GM18507 (cell line): ENCODE measurements around the gene STIM1.
"Not testable (repeated sequence)": the region's sequence is repeated elsewhere in the genome, so short reads cannot be mapped to it uniquely, and the experiment has no call there.

ENCODE experiments used
- DNase-seq: peaks from one replicate; pipeline ENCODE4 v3.0.0; 2011; ENCODE audit warnings: low read depth; ENCODE audit not compliant: insufficient read length; ENCODE audit errors: extremely low spot score
- FAIRE-seq: peaks from 2 replicates; lab custom pipeline; 2011; peaks lifted over from hg19 to GRCh38; lab: Jason Lieb, UNC

STIM1 gene

DNA sequence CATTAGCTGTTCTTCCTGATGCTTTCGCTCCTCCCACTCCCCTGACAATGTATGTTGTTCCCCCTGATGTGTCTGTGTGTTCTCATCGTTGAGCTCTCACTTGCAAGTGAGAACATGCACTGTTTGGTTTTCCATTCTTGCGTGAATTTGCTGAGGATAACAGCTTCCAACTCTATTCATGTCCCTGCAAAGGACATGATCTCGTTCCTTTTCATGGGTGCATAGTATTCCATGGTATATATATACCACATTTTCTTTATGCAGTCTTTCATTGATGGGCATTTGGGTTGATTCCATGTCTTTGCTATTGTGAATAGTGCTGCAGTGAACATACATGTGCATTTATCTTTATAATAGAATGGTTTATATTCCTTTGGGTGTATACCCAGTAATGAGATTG is 180.5 kb downstream of the STIM1 start:
- no peak for FAIRE-seq
- no peak for DNase-seq

DNA sequence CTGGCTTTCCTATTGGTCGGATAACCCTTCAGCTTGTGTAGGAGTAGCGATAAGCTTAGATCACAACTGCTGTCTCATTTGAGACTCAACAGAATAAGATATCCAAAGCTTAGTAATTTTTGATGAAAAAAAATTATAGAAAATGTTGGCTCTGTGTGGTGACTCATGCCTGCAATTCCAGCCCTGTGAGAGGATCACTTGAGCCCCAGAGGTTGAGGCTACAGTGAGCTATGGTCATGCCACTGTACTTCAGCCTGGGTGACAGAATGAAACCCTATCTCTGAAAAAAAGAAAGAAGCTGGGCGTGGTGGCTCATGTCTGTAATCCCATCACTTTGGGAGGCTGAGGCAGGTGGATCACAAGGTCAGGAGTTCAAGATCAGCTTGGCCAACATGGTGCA is 183.5 kb downstream of the STIM1 start:
- DNase-seq (no peak), FAIRE-seq (no peak)

DNA sequence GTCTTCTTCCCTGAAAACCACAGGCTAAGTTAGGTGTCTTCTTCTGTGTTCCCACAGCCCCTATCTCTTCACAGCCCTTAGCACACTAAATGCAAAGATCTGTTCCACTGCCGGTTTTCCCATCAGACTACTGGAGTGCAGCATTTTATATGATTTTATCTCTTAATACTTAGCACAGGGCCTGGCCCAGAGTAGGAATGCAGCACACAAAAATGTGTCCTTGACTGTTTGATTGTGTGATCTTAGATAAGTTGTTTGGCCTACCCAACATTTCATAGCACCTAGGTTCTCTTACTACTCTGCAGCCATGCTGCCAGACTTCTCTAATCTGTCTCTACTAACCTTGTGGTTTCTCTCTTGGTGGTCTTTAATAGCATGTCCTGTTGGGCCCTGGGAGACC is 185.0 kb downstream of the STIM1 start:
- DNase-seq (no peak), FAIRE-seq (no peak)

DNA sequence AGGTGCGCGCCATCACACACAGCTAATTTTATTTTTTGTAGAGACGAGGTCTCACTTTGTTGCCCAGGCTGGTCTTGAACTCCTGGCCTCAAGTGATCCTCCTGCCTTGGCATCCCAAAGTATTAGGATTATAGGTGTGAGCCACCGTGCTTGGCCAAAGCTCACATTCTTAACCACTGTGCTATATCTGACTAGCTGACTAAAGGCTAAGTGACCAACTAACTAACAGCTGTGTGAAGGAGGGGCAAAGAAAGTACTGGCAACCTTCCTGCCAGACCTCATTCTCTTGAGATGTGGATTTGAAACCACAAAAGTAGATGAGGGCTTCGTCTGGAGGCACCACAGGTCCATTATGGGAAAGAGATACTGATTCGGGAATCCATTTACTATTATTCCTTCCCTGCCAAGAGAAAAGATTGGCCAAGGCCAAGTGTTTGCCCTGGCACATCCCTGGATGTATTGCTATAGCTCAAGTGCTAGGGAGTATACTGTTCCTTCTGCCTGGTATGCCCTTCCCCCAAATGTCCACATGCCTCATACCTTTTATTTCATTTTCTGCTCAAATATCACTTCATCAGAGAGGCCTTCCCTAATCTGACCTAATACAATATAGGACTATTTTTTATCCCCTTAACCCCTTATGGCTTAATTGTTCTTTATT is 186.4 kb downstream of the STIM1 start:
- DNase-seq, result no peak
- no peak for FAIRE-seq

DNA sequence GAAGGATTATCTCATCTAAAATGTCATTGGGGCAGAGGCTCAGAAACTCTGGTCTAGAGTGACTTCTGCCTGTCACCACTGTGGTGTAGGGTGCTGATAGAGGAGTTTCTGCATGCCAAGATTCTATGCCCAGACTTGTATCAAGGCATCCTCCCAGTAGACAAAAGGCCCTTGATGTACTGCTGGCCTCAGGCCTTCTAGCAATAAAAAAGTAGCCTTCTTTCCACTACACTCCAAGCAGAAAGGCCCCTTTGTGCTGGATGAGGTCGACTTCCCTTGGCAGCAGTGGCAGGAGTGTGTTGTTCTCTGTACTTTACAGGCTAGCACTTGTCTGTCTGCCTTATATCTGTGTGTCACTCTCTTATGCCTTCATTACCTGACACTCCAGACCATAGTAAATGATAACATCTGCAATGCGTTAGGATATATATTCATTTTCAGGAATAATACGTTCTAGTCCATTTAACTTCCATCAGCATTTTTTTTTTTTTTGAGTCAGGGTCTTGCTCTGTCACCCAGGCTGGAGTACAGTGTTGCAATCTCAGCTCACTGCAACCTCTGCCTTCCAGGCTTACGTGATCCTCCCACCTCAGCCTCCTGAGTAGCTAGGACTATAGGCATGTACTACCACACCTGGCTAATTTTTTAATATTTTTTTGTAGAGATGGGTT is 189.6 kb downstream of the STIM1 start:
- no peak for DNase-seq
- FAIRE-seq, result no peak

DNA sequence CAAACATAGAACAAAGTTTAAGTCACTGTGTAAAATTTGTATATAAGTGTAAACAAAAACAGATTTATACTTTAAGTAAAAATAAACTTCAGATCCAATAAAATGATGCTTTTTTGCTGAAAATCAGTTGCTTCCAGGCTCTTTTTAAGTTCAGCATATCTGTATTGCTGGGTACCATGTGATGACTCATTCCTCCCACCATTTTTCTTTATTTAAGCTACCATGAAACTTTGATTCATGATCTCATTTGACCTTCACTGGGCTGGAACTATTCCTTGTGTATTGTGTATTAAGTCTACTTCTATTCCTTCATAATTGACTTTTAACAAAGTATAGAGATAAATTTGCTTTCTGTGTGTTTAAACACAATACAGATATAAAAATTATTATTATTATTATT is 192.9 kb downstream of the STIM1 start:
- FAIRE-seq (no peak), DNase-seq (no peak)

DNA sequence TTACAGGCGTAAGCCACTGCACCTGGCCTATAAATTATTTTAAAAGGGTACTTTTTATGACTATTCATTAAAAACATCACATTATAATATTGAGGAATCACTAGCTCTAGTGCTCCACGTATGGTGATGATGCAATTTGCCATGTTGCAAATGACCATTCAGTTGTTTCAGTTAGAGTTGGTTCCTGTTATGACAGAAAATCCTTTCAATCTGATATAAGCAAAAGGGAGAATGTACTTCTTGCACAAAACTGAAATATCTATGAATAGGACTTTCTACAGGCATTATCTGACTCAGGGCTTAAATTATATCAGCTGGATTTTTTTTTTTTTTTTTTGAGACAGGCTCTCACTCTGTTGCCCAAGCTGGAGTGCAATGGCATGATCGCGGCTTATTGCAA is 193.5 kb downstream of the STIM1 start:
- no peak for FAIRE-seq
- DNase-seq, result no peak

DNA sequence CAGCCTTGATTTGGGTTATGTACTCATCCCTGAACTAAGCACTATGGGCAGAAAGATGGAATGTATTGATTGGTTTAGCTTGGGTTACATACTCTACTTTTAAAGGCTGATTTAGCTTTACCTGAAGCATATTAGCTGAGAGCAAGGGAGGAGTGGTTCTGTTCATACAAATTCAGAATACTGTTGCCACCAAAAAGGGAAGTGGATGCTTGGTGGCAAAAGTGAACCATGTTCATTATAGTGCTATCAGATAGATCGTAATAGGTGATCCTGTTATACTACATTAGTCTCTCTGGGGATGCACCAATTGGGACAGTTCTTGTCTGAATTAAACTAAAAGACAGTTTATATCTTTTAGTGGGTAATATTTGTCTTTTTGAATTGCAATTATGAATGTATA is 194.7 kb downstream of the STIM1 start:
- FAIRE-seq (no peak), DNase-seq (no peak)

DNA sequence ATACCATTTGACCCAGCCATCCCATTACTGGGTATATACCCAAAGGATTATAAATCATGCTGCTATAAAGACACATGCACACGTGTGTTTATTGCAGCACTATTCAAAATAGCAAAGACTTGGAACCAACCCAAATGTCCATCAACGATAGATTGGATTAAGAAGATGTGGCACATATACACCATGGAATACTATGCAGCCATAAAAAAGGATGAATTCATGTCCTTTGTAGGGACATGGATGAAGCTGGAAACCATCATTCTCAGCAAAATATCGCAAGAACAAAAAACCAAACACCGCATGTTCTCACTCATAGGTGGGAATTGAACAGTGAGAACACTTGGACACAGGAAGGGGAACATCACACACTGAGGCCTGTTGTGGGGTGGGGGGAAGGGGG is 197.7 kb downstream of the STIM1 start:
- DNase-seq, FAIRE-seq: not testable (repeated sequence)

DNA sequence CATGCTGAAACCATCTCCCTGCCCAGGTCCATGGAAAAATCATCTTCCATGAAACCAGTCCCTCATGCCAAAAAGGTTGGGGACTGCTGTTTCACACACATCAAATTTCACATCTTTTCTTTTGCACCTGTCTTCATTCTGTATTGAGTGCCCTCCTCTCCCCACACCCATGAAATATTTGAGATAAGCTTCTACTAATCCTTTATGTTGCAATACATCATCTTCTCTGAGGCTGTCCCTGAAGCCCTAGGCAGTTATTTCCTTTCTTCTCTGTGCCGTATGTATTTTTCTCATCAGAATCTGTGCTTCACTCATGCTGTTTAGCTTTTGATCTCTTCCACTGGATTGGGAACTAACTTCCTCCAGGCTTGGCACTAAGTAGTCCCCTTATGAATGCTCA is 199.2 kb downstream of the STIM1 start:
- FAIRE-seq (no peak), DNase-seq (no peak)

DNA sequence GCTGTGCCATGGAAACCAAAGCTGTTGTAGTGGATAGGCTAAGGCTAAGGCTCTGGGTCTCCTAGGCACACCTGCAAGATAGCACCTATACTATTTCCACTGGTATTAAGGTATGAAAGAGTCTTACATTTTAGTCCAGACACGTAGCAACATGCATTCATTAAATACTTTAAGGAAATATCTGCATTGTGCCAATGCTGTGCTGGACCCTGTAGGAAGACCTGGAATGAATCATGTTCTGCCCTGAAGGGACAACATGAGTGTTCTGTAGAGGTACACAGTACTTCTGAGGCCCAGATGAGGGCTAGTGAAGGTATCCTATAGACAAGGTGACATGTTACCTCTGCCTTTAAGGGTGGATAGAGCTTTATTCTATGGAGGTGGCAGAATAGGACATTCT is 204.0 kb downstream of the STIM1 start:
- FAIRE-seq, result no peak
- DNase-seq, result no peak

DNA sequence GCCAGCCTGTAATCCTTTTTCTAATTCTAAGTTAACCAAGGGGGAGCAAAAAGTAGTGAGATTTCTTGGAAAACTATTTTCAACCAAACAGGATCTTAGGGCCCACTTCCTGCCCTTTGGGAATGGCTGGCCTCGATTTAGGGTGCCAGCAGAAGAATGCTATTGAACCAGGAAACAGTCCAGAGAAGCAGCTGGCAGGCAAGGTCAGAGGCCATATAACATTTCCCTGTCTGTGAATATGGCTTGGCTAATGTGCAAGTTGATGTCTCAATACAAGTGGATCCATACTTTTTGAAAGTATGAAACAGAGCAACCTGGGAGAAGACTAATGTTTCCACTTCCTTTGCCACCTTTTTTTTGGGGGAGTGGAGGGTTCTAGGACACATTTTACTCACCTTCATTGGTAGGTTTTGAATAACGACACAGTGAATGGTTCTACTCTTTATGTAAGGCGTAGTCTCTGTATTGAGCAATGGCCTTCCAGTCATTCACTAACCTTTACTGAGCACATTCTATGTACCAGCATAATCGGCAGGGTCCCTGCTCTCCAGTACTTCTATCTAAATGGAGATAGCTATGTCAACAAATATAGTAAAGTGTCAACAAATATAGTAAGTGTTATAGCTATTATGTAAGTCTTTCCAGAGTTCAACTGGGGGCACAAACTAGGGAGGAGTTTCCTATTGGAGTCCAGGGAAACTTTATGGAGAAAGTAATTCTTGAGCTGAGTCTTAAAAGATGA is 204.9 kb downstream of the STIM1 start:
- FAIRE-seq (no peak), DNase-seq (no peak)

DNA sequence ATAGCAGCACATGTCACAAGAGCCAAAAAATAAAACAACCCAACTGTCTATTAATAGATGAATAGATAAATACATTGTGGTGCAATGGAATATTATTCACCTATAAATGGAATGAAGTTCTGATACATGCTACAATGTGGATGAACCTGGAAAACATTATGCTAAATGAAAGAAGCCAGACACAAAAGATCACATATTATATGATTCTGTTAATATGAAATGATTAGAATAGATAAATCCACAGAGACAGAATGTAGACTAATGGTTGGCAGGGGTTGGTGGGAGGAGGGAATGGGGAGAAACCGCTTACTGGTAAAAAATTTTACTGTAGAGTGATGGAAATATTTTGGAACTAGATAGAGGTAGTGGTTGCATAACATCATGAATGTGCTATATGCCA is 206.2 kb downstream of the STIM1 start:
- DNase-seq (no peak), FAIRE-seq (no peak)

DNA sequence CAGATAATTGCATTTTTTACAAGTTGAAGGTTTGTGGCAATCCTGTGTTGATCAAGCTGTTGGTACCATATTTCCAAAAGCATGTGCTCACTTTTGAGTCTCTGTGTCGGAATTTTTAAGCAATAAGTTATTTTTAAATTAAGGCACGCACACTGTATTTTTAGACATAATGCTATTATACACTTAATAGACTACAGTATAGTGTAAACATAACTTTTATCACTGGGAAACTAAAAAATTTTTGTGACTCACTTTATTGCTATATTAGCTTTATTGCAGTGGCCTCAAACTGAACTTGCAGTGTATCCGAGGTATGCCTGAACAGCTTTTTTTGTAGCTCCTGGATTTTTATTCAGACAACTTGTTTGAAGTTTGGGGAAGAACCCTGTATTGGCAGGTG is 207.9 kb downstream of the STIM1 start:
- DNase-seq (no peak), FAIRE-seq (no peak)

DNA sequence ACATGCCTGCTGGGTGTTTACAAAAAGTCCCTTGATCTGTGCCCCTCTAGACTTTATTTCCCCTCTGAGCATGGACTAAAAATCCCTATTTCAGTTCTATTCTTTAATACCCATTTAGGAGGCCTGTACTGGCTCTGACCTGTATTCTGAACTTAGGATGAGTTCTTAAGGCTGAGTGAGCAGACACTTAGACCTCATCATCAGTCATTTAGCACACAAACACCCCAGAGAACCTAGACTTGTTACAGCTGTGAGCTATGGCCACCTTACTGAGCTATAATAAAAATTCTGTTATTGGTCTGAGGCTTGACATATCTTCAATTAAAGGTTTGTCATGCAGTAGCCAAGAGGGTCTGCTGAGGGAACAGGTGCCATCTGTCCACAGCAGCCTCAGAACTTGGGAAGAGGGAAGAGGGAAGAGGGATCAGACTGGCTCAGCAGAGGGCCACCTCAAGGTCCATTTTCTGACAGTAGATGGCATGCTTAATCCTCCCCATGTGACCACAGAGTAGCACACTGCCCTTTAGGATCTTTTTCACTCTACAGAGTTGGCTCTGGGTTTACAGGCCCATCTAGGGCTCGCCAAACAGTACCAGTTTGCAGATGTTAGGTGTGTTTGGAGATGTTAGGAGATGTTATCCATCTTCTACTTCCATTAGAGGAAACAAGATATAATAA is 209.0 kb downstream of the STIM1 start:
- FAIRE-seq, result no peak

DNA sequence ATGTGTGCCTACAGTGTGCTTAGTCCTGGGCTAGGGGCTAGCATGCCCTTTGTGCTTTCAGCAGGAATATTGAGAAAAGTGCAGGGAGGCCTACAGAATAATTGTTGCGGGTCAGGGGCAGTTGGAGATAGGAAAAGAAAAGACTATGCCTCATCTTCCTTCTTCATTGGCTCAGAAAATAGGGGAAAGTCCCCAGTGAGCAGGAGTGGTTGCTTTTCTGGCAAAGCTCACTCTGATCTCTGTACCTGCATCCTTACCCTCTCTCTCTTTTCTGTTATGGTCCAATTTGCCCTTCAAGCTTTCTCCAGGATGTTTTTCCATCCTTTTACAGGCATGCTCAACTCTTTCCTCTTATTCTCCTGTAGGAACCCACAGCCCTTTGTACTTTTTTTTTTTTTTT is 209.6 kb downstream of the STIM1 start:
- DNase-seq (no peak), FAIRE-seq (no peak)

More for the DNA sequence above, 209.0 kb downstream of the STIM1 start:
- DNase-seq, result no peak

DNA sequence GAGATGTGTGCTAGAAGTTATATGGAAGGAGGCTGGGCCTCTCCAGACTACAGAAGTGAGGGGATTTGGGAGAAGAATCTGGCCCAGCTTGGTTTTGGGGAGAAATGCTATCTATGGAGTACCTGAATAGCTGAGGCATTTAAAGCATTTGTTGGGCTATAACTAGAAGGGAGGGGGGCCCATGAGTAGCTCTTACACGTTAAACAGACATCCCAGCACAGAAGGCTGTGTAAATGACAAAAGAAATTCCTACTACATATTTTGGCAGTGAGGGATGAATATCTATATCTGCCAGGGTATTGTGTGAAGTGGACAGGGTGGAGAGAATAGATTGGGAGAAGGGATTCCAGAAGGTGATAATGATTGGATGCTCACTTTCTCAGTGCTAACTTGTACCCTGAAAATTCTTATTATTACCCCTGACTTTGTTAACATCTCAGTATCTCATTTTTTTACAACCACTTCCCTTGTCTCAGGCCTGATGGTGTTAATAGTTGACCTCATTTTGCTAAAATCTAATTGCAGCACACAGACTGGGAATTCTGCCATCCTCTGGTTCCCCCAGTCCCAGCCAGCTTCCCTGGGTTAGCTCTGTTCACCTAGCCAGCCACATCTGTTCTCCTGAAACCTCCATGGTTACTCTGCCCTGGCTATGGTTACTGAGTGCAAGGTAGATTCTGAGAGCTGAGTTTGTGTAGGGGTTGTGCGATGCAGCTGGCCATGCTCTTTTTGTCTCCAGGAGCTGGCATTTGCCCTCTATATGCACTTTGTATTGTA is 210.3 kb downstream of the STIM1 start:
- no peak for DNase-seq
- FAIRE-seq, result no peak

DNA sequence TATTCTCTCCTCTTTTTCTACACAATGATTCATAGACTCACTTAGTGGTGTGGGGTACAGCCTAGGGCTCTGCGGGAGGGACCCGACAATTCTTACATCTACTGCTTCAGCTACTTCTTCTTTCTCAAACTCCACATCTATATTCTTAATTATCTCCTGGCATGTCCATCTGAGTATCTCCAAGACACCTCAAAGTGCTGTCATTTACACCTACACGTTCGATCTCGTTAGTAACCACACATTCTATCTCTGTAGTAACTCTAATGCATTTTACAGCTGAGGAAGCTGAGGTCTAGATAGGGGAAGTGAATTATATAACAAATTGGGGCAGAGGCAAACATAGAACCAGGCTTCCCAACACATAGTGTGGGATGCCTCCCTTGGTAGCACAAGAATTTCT is 211.4 kb downstream of the STIM1 start:
- FAIRE-seq, result no peak
- DNase-seq, result no peak

DNA sequence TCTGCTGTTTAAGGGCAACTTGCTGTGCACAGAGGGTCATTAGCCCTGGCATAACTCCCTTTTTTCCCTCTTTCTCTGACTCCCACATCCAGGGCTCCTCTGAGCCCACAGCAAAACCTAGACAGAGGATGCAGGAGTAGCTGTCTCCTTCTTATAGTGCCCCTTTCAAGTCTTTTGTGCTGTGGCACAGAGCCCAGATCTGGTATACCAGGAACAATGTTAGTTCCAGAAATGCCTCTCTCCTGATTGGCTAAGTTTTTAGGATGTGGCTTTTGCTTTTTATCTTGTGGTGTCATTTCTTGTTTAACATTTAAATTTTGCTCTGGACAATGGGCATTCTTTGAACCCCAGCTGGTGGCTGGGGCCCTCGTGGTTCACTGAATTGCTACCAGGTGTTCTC is 213.5 kb downstream of the STIM1 start:
- FAIRE-seq (no peak), DNase-seq (no peak)

DNA sequence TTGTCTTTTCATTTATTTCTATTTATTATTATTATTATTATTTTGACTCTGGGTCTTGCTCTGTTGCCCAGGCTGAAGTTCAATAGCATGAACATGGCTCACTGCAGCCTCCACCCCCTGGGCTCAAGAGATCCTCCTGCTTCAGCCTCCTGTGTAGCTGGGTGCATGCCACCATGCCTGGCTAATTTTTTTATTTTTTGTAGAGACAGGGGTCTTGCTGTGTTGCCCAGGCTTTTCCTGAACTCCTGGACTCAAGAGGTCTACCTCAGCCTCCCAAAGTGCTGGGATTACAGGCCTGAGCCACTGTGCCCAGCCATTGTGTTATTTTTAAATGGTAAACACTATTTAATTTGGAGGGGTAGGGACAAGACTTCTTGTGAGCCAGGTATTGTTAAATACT is 215.9 kb downstream of the STIM1 start:
- FAIRE-seq, result no peak
- DNase-seq, result no peak
